K562 (cell line): Measurements from ENCODE around the gene PCDHA6. TPM values are rescaled to one million over a fixed set of nuclear protein-coding genes. Genes with fewer than 3 reads are reported as not detected.

Experiments used
- ATAC-seq: fragments of 200-7000 bp; cut with Tn5 transposase; 3 replicates; pipeline ENCODE4 v1.9.1; 2020; ENCODE audit warnings: moderate library complexity
- BruUV-seq: library from RNA; stranded (reverse); fragments of 400-500 nt; replicated peaks from 2 replicates; lab custom pipeline; 2021; lab: Mats Ljungman, UMichigan
- CTCF ChIA-PET: fragments of 300-600 bp; formaldehyde crosslinking; extraction: SDS; loops from one replicate; lab custom pipeline; 2021; ENCODE audit warnings: low intra/inter-chr PET ratio; lab: Yijun Ruan, JAX
- POLR2A ChIA-PET: fragments of 300-600, 350-650 bp; sonication (Branson Sonifier 250); formaldehyde crosslinking; extraction: SDS; loops from one replicate; lab custom pipeline; 2021; ENCODE audit warnings: antibody characterized with exemption, inconsistent platforms; lab: Yijun Ruan, JAX
- DNase-seq, 4 experiments: peaks; one replicate each; pipeline versions ENCODE4 v3.0.0 to v3.0.0-alpha.2; 2011 to 2018; ENCODE audit warnings: low spot score in 3 of 4, mixed read lengths in 3 of 4; ENCODE audit errors: extremely low read depth in 1 of 4
- FAIRE-seq: peaks from 2 replicates; lab custom pipeline; 2011; peaks lifted over from hg19 to GRCh38; lab: Jason Lieb, UNC
- H2AFZ ChIP-seq: 2 replicates; pipeline ENCODE4 v1.6.0; 2011; ENCODE audit warnings: low read depth, low read length, control low read depth, inconsistent platforms
- H3K27ac ChIP-seq: fragments of 200-600 bp; 3 replicates; pipeline ENCODE4 v1.8.0; 2011; ENCODE audit warnings: low read depth, mild to moderate bottlenecking, control low read depth, inconsistent platforms, low read length, moderate library complexity, mixed read lengths; ENCODE audit errors: extremely low read depth
- H3K27me3 ChIP-seq, 2 experiments: fragments of 300-600 bp in 1 of 2; 2 replicates in 1 of 2; 3 replicates in 1 of 2; pipeline versions ENCODE4 v1.6.0 to v1.8.0; 2011; ENCODE audit warnings: inconsistent platforms in 2 of 2, low read length in 2 of 2, mild to moderate bottlenecking in 1 of 2, mixed read lengths in 1 of 2, moderate library complexity in 1 of 2; ENCODE audit not compliant: control insufficient read depth in 2 of 2, insufficient read depth in 2 of 2
- H3K36me3 ChIP-seq: fragments of 300-600 bp; 3 replicates; pipeline ENCODE4 v1.8.0; 2011; ENCODE audit warnings: mild to moderate bottlenecking, low read length, inconsistent platforms; ENCODE audit not compliant: control insufficient read depth, insufficient read depth
- H3K4me1 ChIP-seq, 2 experiments: fragments of 200-600 bp in 1 of 2; replicated peaks in 1 of 2; 2 replicates in 1 of 2; 3 replicates in 1 of 2; pipeline versions ENCODE4 v1.5.1 to v1.8.0; 2011; ENCODE audit warnings: inconsistent platforms in 2 of 2, low read length in 2 of 2, mild to moderate bottlenecking in 1 of 2, mixed read lengths in 1 of 2, moderate library complexity in 1 of 2; ENCODE audit not compliant: control insufficient read depth in 2 of 2, insufficient read depth in 2 of 2
- H3K4me2 ChIP-seq: 2 replicates; pipeline ENCODE4 v1.6.1; 2011; ENCODE audit warnings: low read length, control low read depth, inconsistent platforms, mixed read lengths; ENCODE audit not compliant: insufficient read depth
- H3K4me3 ChIP-seq: fragments of 200-600 bp; sonication (generic), shearing (Covaris generic); 2 replicates; pipeline ENCODE4 v1.5.1; 2016; ENCODE audit warnings: control low read depth, inconsistent platforms
- H3K79me2 ChIP-seq: fragments of 200-600 bp; 3 replicates; pipeline ENCODE4 v1.8.0; 2011; ENCODE audit warnings: low read length, inconsistent platforms; ENCODE audit not compliant: control insufficient read depth, insufficient read depth
- H3K9ac ChIP-seq, 2 experiments: 2 replicates each; pipeline versions ENCODE4 v1.6.0 to v1.6.1; 2011; ENCODE audit warnings: low read depth in 2 of 2, low read length in 2 of 2, control low read depth in 1 of 2, inconsistent platforms in 1 of 2, mild to moderate bottlenecking in 1 of 2, mixed read lengths in 1 of 2; ENCODE audit not compliant: insufficient read depth in 1 of 2
- H3K9me1 ChIP-seq: one replicate; pipeline ENCODE4 v1.6.0; 2011; ENCODE audit warnings: inconsistent platforms, mild to moderate bottlenecking, low read length, moderate library complexity; ENCODE audit not compliant: control insufficient read depth, insufficient read depth
- H3K9me3 ChIP-seq: replicated peaks from 2 replicates; pipeline ENCODE4 v1.5.1; 2011; ENCODE audit warnings: low read depth, low read length, inconsistent platforms; ENCODE audit not compliant: control insufficient read depth, insufficient read depth
- H4K20me1 ChIP-seq: replicated peaks from 2 replicates; pipeline ENCODE4 v1.6.1; 2011; ENCODE audit warnings: low read length, inconsistent platforms, mixed read lengths; ENCODE audit not compliant: control insufficient read depth, insufficient read depth
- ERF ChIP-seq: fragments of 450-650 bp; formaldehyde crosslinking; IDR thresholded peaks from 2 replicates; pipeline ENCODE4 v1.4.0; 2020; ENCODE audit warnings: mild to moderate bottlenecking, mixed read lengths
- PHF20 ChIP-seq: fragments of 450-650 bp; IDR thresholded peaks from 2 replicates; pipeline ENCODE4 v1.6.1; 2018; ENCODE audit not compliant: partially characterized antibody
- ZNF583 ChIP-seq: fragments of 250-450 bp; sonication (Bioruptor Pico); IDR thresholded peaks from 2 replicates; pipeline ENCODE4 v1.4.0; 2020
- WGBS: fragments of 100-300 bp; shearing (Covaris generic); methylation state at CpG from one replicate; pipeline ENCODE4 v1.1.6; 2016; ENCODE audit warnings: low coverage, mixed read lengths; ENCODE audit not compliant: insufficient coverage; ENCODE audit errors: missing lambda C conversion rate; 5-methylcytosine and 5-hydroxymethylcytosine counted together
- in situ Hi-C: fragments of 300-500 bp; cut with MboI; formaldehyde crosslinking; loops from 4 replicates; pipeline ENCODE4 v1.15.0; 2018; ENCODE audit warnings: inconsistent platforms, mixed read lengths
- intact Hi-C: fragments of 100-400 bp; cut with micrococcal nuclease; formaldehyde crosslinking; loops from 2 replicates; pipeline ENCODE4 v1.14.2; 2022
- polyA plus RNA-seq, 8 experiments: library from polyadenylated mRNA; depleted of rRNA in 4 of 8; stranded (reverse) in 5 of 8; unstranded in 3 of 8; fragments of >200 nt; fragmentation: Nextera tagmentation in 2 of 8; fragmentation: Illumina TruSeq in 1 of 8; extraction: Ambion mirVana in 2 of 8; extraction: Trizol in 1 of 8; gene quantifications; 2 replicates each; pipeline versions ENCODE4 v1.2.1 to v1.2.3, GENCODE V29; 2011 to 2014; ENCODE audit warnings: inconsistent platforms in 1 of 8, missing spikeins in 1 of 8
- total RNA-seq, 7 experiments: library from RNA; depleted of rRNA in 6 of 7; stranded (reverse); fragments of >200 nt in 6 of 7; fragmentation: Illumina TruSeq in 2 of 7; extraction: Trizol in 2 of 7; gene quantifications; 2 replicates each; pipeline versions ENCODE4 v1.2.1 to v1.2.3, GENCODE V29; 2011 to 2021; ENCODE audit warnings: low replicate concordance in 1 of 7
- TF ChIP-seq, protein P1 (sequence below): sonication (generic); formaldehyde crosslinking; IDR thresholded peaks from 2 replicates; pipeline ENCODE4 v1.9.0; 2022; ENCODE audit warnings: mild to moderate bottlenecking, missing genetic modification reagents

Gene PCDHA6
- total and polyA plus RNA-seq, 9 of the 15 experiments (the other 6 are each of a cell fraction or from before 2014, with no cell fraction given): not detected

DNA sequence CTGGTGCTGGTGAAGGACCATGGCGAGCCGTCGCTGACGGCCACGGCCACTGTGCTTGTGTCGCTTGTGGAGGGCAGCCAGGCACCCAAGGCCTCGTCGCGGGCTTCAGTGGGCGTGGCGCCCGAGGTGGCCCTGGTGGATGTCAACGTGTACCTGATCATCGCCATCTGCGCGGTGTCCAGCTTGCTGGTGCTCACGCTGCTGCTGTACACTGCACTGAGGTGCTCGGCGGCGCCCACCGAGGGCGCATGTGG is 30.2 kb downstream of the PCDHA6 start:
- Histone ChIP-seq H3K27me3 (peaks cover 0 to 4% of the 10 kb centered on the region in 2 experiments; a peak in 2 of 5 replicates), H2AFZ (no peak overlapping the region), H4K20me1 (no peaks in the 10 kb centered on the region), H3K4me3 (no peak overlapping the region), H3K9me1 (no peaks in the 10 kb centered on the region), H3K4me2 (no peak overlapping the region), H3K9me3 (0 out of 2 replicates have a peak, but pooled peaks cover 2% of the 10 kb centered on the region), H3K36me3 (no peaks in the 10 kb centered on the region), H3K4me1 (peaks cover 0 to 4% of the 10 kb centered on the region in 2 experiments; a peak in 1 of 5 replicates), H3K27ac (no peak overlapping the region), H3K79me2 (no peaks in the 10 kb centered on the region), H3K9ac (no peak overlapping the region)
- CTCF ChIA-PET: interaction anchor here (0.9 kb wide), 1 partner anchor 183 kb away, joined by 3 read pairs; no protein-coding TSS in a partner anchor
- no peak for DNase-seq
- no peak for FAIRE-seq
- intact Hi-C loops: no loop called here
- BruUV-seq: no TSS peak
- no peak for TF ChIP-seq ZNF583 (CRISPR knock-in tag)
- TF ChIP-seq, protein P1, sequence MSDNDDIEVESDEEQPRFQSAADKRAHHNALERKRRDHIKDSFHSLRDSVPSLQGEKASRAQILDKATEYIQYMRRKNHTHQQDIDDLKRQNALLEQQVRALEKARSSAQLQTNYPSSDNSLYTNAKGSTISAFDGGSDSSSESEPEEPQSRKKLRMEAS (CRISPR knock-in tag): no peak
- POLR2A ChIA-PET: interaction anchor here (0.6 kb wide), 1 partner anchor 12 kb away, joined by 3 read pairs; no protein-coding TSS in a partner anchor
- in situ Hi-C loops: no loop called here
- ATAC-seq: no peak
- WGBS: 11% methylated on average over 12 of the region's 22 CpGs

- TF ChIP-seq PHF20 (no peak), ERF (CRISPR knock-in tag) (no peak)
- no peaks in the 10 kb centered on the region for H4K20me1 ChIP-seq
- no peak overlapping the region for H2AFZ ChIP-seq
- ChIA-PET CTCF (no interaction called here), POLR2A (no interaction called here)
- H3K36me3 ChIP-seq: no peaks in the 10 kb centered on the region
- no peaks in the 10 kb centered on the region for H3K79me2 ChIP-seq
- in situ Hi-C loops: no loop called here
- intact Hi-C loops: no loop called here
- H3K4me3 ChIP-seq: no peak overlapping the region
- 3% methylated on average over 74 of the region's 76 CpGs for WGBS
- H3K27me3 ChIP-seq: peaks cover 0 to 4% of the 10 kb centered on the region in 2 experiments; a peak in 2 of 5 replicates
- H3K9ac ChIP-seq: no peak overlapping the region
- FAIRE-seq: no peak
- H3K4me2 ChIP-seq: no peak overlapping the region
- no peak for DNase-seq
- H3K9me3 ChIP-seq: no peaks in the 10 kb centered on the region
- BruUV-seq: no TSS peak
- no peak overlapping the region for H3K27ac ChIP-seq
- no peaks in the 10 kb centered on the region for H3K9me1 ChIP-seq
- ATAC-seq: no peak
- peaks cover 0 to 7% of the 10 kb centered on the region in 2 experiments; a peak in 1 of 5 replicates for H3K4me1 ChIP-seq
These were observed 34.9 kb downstream of the PCDHA6 start for GRCh38 chr5:140862441-140863295.
